H9 (cell line): Measurements from ENCODE around the gene GBP7. TPM values are rescaled to one million over a fixed set of nuclear protein-coding genes. Genes with fewer than 3 reads are reported as not detected.

ENCODE experiments used
- DNase-seq: peaks from one replicate; pipeline ENCODE4 v3.0.0-alpha.2; 2017
- H2AFZ ChIP-seq: one replicate; pipeline ENCODE4 v1.6.1; 2013; ENCODE audit warnings: mild to moderate bottlenecking, low read length, control low read depth, moderate library complexity
- H2AK5ac ChIP-seq: 2 replicates; pipeline ENCODE4 v1.6.1; 2013; ENCODE audit warnings: low read length, control low read depth, mixed read lengths; ENCODE audit not compliant: insufficient read length
- H2BK120ac ChIP-seq: one replicate; pipeline ENCODE4 v1.6.1; 2013; ENCODE audit warnings: low read depth, mild to moderate bottlenecking, low read length, control low read depth, inconsistent platforms; ENCODE audit not compliant: poor library complexity, severe bottlenecking
- H2BK12ac ChIP-seq: 2 replicates; pipeline ENCODE4 v1.6.1; 2013; ENCODE audit warnings: low read length, control low read depth, mixed read lengths, low read depth; ENCODE audit not compliant: insufficient read length
- H2BK15ac ChIP-seq: 2 replicates; pipeline ENCODE4 v1.6.1; 2013; ENCODE audit warnings: low read depth, low read length, control low read depth
- H2BK20ac ChIP-seq: one replicate; pipeline ENCODE4 v1.6.1; 2013; ENCODE audit warnings: low read depth, mild to moderate bottlenecking, low read length, control low read depth, inconsistent platforms; ENCODE audit not compliant: poor library complexity, severe bottlenecking
- H2BK5ac ChIP-seq: 2 replicates; pipeline ENCODE4 v1.6.1; 2013; ENCODE audit warnings: low read length, control low read depth, mixed read lengths; ENCODE audit not compliant: insufficient read length
- H3K14ac ChIP-seq: 2 replicates; pipeline ENCODE4 v1.6.1; 2013; ENCODE audit warnings: low read length, control low read depth; ENCODE audit not compliant: insufficient read depth
- H3K18ac ChIP-seq: 2 replicates; pipeline ENCODE4 v1.6.1; 2013; ENCODE audit warnings: low read depth, mild to moderate bottlenecking, mixed read lengths, low read length, control low read depth; ENCODE audit not compliant: insufficient read length
- H3K23ac ChIP-seq: 2 replicates; pipeline ENCODE4 v1.6.1; 2013; ENCODE audit warnings: low read length, control low read depth, mixed read lengths, low read depth; ENCODE audit not compliant: insufficient read length
- H3K23me2 ChIP-seq: 2 replicates; pipeline ENCODE4 v1.6.1; 2013; ENCODE audit warnings: low read depth, mild to moderate bottlenecking, mixed read lengths, low read length, control low read depth; ENCODE audit not compliant: insufficient read length, poor library complexity, severe bottlenecking
- H3K27ac ChIP-seq: 2 replicates; pipeline ENCODE4 v1.5.1; 2013; ENCODE audit warnings: low read length, control low read depth, mixed read lengths, low read depth; ENCODE audit not compliant: insufficient read length
- H3K27me3 ChIP-seq: 2 replicates; pipeline ENCODE4 v1.6.1; 2013; ENCODE audit warnings: low read length, control low read depth, inconsistent platforms; ENCODE audit not compliant: insufficient read depth
- H3K4ac ChIP-seq: 2 replicates; pipeline ENCODE4 v1.6.1; 2013; ENCODE audit warnings: low read depth, mild to moderate bottlenecking, control low read depth, inconsistent platforms, low read length, moderate library complexity
- H3K4me1 ChIP-seq: 2 replicates; pipeline ENCODE4 v1.6.1; 2013; ENCODE audit warnings: low read length, control low read depth, inconsistent platforms; ENCODE audit not compliant: insufficient read depth
- H3K4me2 ChIP-seq: 2 replicates; pipeline ENCODE4 v1.6.1; 2013; ENCODE audit warnings: low read length, control low read depth, mixed read lengths; ENCODE audit not compliant: insufficient read length, insufficient read depth
- H3K56ac ChIP-seq: 2 replicates; pipeline ENCODE4 v1.6.1; 2013; ENCODE audit warnings: low read depth, mild to moderate bottlenecking, mixed read lengths, low read length, control low read depth; ENCODE audit not compliant: insufficient read length
- H3K79me1 ChIP-seq: 2 replicates; pipeline ENCODE4 v1.6.1; 2013; ENCODE audit warnings: low read depth, mild to moderate bottlenecking, moderate library complexity, low read length, control low read depth, inconsistent platforms; ENCODE audit not compliant: insufficient read depth, poor library complexity, severe bottlenecking
- H3K79me2 ChIP-seq: 2 replicates; pipeline ENCODE4 v1.6.1; 2013; ENCODE audit warnings: low read length, control low read depth, inconsistent platforms; ENCODE audit not compliant: insufficient read depth
- H3K9ac ChIP-seq: 2 replicates; pipeline ENCODE4 v1.6.1; 2013; ENCODE audit warnings: low read length, control low read depth, mixed read lengths; ENCODE audit not compliant: insufficient read length; ENCODE audit errors: extremely low read depth
- H3K9me3 ChIP-seq: one replicate; pipeline ENCODE4 v1.6.1; 2013; ENCODE audit warnings: low read depth, low read length, inconsistent platforms; ENCODE audit not compliant: control insufficient read depth
- H3T11ph ChIP-seq: one replicate; pipeline ENCODE4 v1.6.1; 2013; ENCODE audit warnings: mild to moderate bottlenecking, low read length, control low read depth, inconsistent platforms
- H4K20me1 ChIP-seq: one replicate; pipeline ENCODE4 v1.6.1; 2013; ENCODE audit not compliant: control insufficient read depth, insufficient read length, insufficient read depth
- H4K5ac ChIP-seq: 2 replicates; pipeline ENCODE4 v1.6.1; 2013; ENCODE audit warnings: low read depth, mild to moderate bottlenecking, mixed read lengths, low read length, control low read depth; ENCODE audit not compliant: insufficient read length
- H4K8ac ChIP-seq: replicated peaks from 2 replicates; pipeline ENCODE4 v1.6.1; 2013; ENCODE audit warnings: low read length, control low read depth, mixed read lengths, low read depth; ENCODE audit not compliant: insufficient read length
- H4K91ac ChIP-seq: 2 replicates; pipeline ENCODE4 v1.6.1; 2013; ENCODE audit warnings: low read depth, mild to moderate bottlenecking, moderate library complexity, mixed read lengths, low read length, control low read depth; ENCODE audit not compliant: insufficient read length
- H3K27ac Mint-ChIP-seq, 3 experiments: 2 replicates in 2 of 3; 3 replicates in 1 of 3; pipeline ENCODE4 v1.8.0; 2020 to 2021; ENCODE audit warnings: mixed read lengths in 3 of 3, mild to moderate bottlenecking in 1 of 3, moderate library complexity in 1 of 3
- H3K27me3 Mint-ChIP-seq: 2 replicates; pipeline ENCODE4 v1.8.0; 2021; ENCODE audit warnings: low read depth, mild to moderate bottlenecking, moderate library complexity, mixed read lengths
- H3K36me3 Mint-ChIP-seq, 3 experiments: 2 replicates in 2 of 3; 3 replicates in 1 of 3; pipeline ENCODE4 v1.8.0; 2020 to 2021; ENCODE audit warnings: low read depth in 3 of 3, mixed read lengths in 3 of 3; ENCODE audit not compliant: insufficient read depth in 1 of 3
- H3K4me1 Mint-ChIP-seq, 2 experiments: 2 replicates each; pipeline ENCODE4 v1.8.0; 2020; ENCODE audit warnings: mixed read lengths in 2 of 2
- H3K4me3 Mint-ChIP-seq, 2 experiments: 2 replicates in 1 of 2; 3 replicates in 1 of 2; pipeline ENCODE4 v1.8.0; 2020 to 2021; ENCODE audit warnings: mild to moderate bottlenecking in 2 of 2, mixed read lengths in 2 of 2, moderate library complexity in 1 of 2
- H3K9me3 Mint-ChIP-seq, 2 experiments: 2 replicates in 1 of 2; 3 replicates in 1 of 2; pipeline ENCODE4 v1.8.0; 2020; ENCODE audit warnings: mild to moderate bottlenecking in 2 of 2, mixed read lengths in 2 of 2, moderate library complexity in 1 of 2
- CTCF ChIP-seq: fragments of 200-600 bp; sonication (generic); conservative IDR thresholded peaks from 3 replicates; pipeline ENCODE4 v1.8.0; 2021; ENCODE audit warnings: antibody characterized with exemption, mild to moderate bottlenecking
- WGBS: extraction: QIAGEN DNeasy Blood & Tissue Kit; methylation state at CpG from one replicate; pipeline ENCODE4 v1.1.7; 2013; ENCODE audit warnings: missing lambda C conversion rate, low lambda C conversion rate, mixed read lengths; ENCODE audit not compliant: insufficient read length; ENCODE audit errors: extremely low coverage; 5-methylcytosine and 5-hydroxymethylcytosine counted together
- total RNA-seq: library from RNA; stranded (reverse); gene quantifications from 2 replicates; pipeline ENCODE4 v1.2.1, GENCODE V29; 2021

GBP7 gene
- total RNA-seq, 1 experiment from 2014 or later: not detected

GRCh38 chr1:89143484-89143883 is 32.3 kb downstream of the GBP7 start:
- Mint-ChIP-seq H3K27me3 (no peaks in the 10 kb centered on the region; the same call in 1 of the 2 replicates), H3K9me3 (peaks cover 3% of the 10 kb centered on the region in 2 experiments; a peak in 2 of 5 replicates), H3K36me3 (no peaks in the 10 kb centered on the region), H3K27ac (peak overlapping the region in 1 of 3 experiments; percentile 78; a peak in 2 of 7 replicates), H3K4me1 (peaks cover 0 to 3% of the 10 kb centered on the region in 2 experiments; a peak in 1 of 4 replicates), H3K4me3 (no peak overlapping the region)
- H3K9ac ChIP-seq: no peak overlapping the region
- no peak for TF ChIP-seq CTCF
- no peaks in the 10 kb centered on the region for H3K9me3 ChIP-seq
- no peak overlapping the region for H3T11ph ChIP-seq
- H3K4ac ChIP-seq: no peak overlapping the region
- no peak overlapping the region for H3K27ac ChIP-seq
- H3K14ac ChIP-seq: no peak overlapping the region
- no peak overlapping the region for H4K8ac ChIP-seq
- H3K4me1 ChIP-seq: no peaks in the 10 kb centered on the region
- DNase-seq: no peak
- no peaks in the 10 kb centered on the region for H3K27me3 ChIP-seq
- H2BK120ac ChIP-seq: no peak overlapping the region
- no peak overlapping the region for H2BK12ac ChIP-seq
- no peak overlapping the region for H2AK5ac ChIP-seq
- H2BK5ac ChIP-seq: no peak overlapping the region
- no peaks in the 10 kb centered on the region for H3K79me1 ChIP-seq
- H4K20me1 ChIP-seq: no peaks in the 10 kb centered on the region
- no peaks in the 10 kb centered on the region for H3K79me2 ChIP-seq
- H3K23me2 ChIP-seq: no peaks in the 10 kb centered on the region
- H4K91ac ChIP-seq: no peak overlapping the region
- no peak overlapping the region for H2BK20ac ChIP-seq
- WGBS: no CpG with 5 or more reads among the region's 2 CpGs
- no peak overlapping the region for H3K4me2 ChIP-seq
- H2BK15ac ChIP-seq: no peak overlapping the region
- H3K23ac ChIP-seq: no peak overlapping the region
- H2AFZ ChIP-seq: peak overlapping the region; percentile 40
- H4K5ac ChIP-seq: no peak overlapping the region
- H3K56ac ChIP-seq: no peak overlapping the region
- H3K18ac ChIP-seq: no peak overlapping the region
